AG09319 (cell line): ENCODE results near the gene SLC5A4.

Source experiments
- DNase-seq: peaks from one replicate; pipeline ENCODE4 v3.0.0-alpha.2; 2010; ENCODE audit warnings: low read depth; ENCODE audit errors: extremely low read depth
- CTCF ChIP-seq: IDR thresholded peaks from 2 replicates; pipeline ENCODE4 v1.5.1; 2011; ENCODE audit warnings: low read depth, mild to moderate bottlenecking, inconsistent platforms, low read length, moderate library complexity

The SLC5A4 gene

DNA sequence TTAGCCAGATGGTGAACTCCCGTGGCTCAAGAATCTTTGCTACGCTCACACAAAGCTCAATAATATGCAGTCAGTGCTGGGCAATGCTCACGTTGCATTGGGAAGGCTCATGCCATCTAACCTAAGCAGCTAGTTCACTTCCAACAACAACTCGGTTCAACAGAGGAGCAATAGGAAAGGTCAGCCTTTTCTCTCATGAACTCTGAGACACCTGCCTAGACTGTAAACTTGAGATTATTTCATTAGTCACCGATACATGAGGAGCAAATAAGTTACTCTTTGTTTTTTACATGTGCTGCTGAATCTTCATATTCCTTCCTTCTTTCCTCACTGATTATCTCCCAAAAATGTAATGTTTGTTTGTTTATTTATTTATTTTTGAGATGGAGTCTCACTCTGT lies 9.0 kb downstream of the SLC5A4 start:
- no peak for TF ChIP-seq CTCF
- DNase-seq = no peak

DNA sequence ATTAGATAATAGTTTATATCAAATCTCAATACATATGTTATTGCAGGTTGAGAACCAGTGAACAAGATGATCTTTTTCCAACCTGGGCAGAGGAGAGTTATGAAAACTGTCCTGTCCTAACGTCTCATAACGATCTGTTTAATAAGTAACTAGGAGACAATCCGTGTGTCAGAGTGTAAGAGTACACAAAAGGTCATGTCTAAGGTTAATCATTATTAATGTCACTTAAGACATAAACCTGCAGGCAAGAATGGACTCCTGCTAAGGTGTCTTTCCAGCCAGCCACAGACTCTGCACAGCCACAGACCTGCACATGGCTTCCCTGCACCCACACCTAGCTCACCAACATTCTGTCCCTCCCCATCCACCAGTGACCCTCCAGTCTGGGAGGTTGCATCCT lies 10.1 kb downstream of the SLC5A4 start:
- no peak for TF ChIP-seq CTCF
- DNase-seq = no peak

DNA sequence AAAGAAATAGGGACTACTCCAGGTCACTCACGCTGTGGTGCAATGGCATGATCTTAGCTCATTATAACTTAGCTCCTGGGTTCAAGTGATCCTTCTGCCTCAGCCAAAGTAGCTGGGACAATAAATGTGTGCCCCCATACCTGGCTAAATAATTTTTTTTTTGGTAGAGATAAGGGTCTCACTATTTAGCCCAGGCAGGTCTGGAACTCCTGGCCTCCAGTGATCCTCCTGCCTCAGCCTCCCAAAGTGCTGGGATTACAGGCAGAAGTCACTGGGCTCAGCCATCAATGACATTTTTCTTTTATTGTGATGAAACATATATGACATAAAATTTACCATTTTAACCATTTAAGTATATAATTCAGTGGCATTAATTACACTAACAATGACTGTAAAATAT lies 10.6 kb downstream of the SLC5A4 start:
- DNase-seq = no peak
- no peak for TF ChIP-seq CTCF

GRCh38 chr22:32240461-32240860 lies 14.7 kb downstream of the SLC5A4 start:
- no peak for DNase-seq
- no peak for TF ChIP-seq CTCF

DNA sequence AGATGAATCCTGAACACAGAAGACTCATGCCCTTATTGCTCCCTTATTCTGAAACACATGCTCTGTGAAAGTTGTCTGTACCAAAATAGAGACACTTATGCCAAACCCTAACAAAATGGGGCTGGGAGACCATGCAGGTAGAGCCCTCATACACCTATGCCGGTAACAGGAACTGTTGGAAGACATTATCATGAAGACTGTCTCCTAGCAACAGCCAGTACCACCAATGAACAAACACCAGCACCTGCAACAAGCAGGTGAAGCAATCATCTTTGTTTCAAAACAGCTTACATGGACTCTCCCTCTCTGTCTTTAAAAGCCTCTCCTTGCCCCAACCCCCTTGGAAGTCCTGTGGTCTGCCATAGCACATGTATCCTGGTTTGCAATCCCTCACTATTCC lies 17.2 kb downstream of the SLC5A4 start:
- TF ChIP-seq CTCF = no peak
- DNase-seq = no peak

DNA sequence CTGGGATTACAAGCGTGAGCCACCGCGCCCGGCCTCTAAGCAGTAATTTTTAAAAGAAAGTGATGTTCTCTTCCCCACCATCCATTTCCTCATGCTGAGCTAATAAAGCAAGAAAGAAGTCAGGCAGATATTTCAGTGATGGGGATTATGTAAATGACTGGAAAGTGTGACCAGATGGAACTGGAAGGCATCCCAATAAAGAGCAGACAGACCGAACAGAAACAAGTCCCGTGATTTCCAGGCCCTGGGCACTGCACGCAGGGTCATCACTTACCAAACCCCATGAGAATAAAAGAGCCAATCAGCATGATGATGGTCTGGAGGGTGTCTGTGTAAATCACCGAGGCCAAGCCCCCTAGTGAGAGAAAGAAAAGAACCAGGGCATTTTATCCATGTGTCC lies 18.2 kb downstream of the SLC5A4 start:
- DNase-seq = no peak
- no peak for TF ChIP-seq CTCF

GRCh38 chr22:32233091-32233490 lies 22.1 kb downstream of the SLC5A4 start:
- TF ChIP-seq CTCF = no peak
- no peak for DNase-seq
